GM10847 (cell line): Measurements from ENCODE around the gene ARHGEF6.

Source experiments
- POLR2A ChIP-seq: IDR thresholded peaks from 2 replicates; pipeline ENCODE4 v1.6.1; 2011; ENCODE audit not compliant: insufficient read length; ENCODE audit errors: extremely low read depth

Gene ARHGEF6

GRCh38 chrX:136691028-136691809 lies 89.5 kb downstream of the ARHGEF6 start:
- TF ChIP-seq POLR2A = no peak

- TF ChIP-seq POLR2A = no peak
Observed at GRCh38 chrX:136689436-136689835, 91.3 kb downstream of the ARHGEF6 start.

GRCh38 chrX:136687457-136687856 lies 93.3 kb downstream of the ARHGEF6 start:
- TF ChIP-seq POLR2A = no peak

DNA sequence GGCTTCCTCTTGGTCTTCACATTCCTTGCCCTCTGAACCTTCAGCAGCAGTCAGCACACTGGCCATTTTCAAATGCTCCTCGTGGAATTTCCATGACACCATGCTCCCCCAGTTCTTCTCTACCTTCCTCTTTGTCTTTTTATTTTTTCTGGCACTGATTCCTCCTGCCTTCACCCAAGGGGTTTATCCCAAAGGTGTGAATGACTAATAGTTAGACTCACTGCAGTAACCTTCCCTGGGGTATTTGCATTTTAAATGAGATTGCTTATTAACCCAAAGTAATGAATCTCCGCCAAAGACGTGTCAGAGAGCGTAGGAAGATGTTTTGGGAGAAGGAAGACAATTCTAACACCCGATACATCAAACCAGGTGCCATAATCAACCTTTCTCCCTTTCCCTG lies 96.6 kb downstream of the ARHGEF6 start:
- TF ChIP-seq POLR2A = no peak

DNA sequence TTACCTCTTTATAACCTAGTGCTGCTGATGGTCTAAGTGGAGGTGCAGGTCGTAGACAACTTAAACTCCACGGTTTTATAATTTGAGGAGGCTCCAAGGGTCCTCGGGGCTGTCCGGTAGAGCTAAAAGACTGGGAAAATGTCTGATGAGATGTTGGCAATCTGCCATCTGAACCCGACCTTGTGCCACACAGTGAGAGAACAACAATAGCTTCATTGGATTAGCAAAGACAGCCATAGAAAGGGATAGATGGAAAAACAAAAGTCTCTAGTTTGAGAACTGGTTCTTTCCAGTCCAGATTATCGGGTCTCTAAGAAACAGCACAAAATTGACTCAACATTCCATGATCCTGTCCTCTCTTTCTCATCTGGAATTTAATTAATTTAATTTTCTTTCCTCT lies 101.2 kb downstream of the ARHGEF6 start:
- no peak for TF ChIP-seq POLR2A

GRCh38 chrX:136674270-136674985 lies 106.3 kb downstream of the ARHGEF6 start:
- TF ChIP-seq POLR2A = no peak

GRCh38 chrX:136671006-136671610 lies 109.6 kb downstream of the ARHGEF6 start:
- no peak for TF ChIP-seq POLR2A

DNA sequence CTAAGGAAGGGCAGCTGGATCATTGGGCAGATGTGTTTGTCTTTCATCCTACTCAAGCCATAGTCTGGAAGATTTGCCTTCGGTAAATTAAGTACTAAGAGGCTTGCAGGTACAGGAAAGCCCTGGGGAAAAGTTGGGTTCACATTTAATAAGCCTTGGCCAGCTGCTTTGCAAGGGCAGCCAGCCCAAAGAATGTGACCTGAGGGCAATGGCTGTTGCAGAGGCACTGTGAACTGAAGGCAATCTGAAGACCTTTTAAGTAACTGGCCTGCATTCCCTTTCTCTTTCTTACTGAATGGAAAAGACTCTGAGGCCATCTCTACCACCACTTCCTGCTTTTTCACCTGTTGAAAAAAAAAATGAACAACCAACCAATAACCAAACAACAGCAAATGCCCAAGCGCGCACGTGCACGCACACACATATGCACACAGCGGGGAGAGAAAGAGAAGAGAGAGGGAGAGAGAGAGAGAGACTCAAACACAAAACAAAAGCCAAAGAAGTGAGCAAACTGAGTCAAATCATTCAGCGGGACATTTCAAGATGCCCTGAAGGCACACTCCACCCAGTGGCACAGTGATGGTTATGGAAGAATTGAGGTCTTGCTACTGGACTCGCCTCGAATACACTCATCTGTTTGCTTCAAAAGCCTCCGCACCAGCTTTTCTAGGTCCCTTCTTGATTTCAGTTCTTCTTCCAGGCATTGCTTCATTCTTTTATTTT lies 113.1 kb downstream of the ARHGEF6 start:
- no peak for TF ChIP-seq POLR2A

- TF ChIP-seq POLR2A = no peak
Observed at GRCh38 chrX:136666088-136666487, 114.6 kb downstream of the ARHGEF6 start.

- no peak for TF ChIP-seq POLR2A
Observed at GRCh38 chrX:136665258-136665900, 115.4 kb downstream of the ARHGEF6 start.

DNA sequence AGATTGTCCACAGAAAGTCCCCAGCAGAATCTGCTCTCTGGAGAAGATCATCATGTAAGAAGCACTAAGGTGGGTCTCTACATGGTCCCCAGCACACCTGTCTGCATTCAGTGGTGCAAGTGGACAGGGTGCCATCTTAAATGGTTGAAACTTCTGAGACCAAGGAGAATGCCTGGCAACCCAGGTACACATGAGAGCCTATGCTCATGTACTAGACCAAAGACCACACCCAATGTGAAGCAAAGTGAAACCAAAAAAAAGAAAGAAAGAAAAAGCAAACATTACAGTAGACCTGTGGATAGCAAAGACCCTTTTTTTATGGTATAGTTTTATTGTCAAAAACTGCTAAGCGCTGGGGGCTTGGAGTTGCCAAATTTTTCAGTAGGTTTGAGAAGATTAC lies 117.8 kb downstream of the ARHGEF6 start:
- no peak for TF ChIP-seq POLR2A

DNA sequence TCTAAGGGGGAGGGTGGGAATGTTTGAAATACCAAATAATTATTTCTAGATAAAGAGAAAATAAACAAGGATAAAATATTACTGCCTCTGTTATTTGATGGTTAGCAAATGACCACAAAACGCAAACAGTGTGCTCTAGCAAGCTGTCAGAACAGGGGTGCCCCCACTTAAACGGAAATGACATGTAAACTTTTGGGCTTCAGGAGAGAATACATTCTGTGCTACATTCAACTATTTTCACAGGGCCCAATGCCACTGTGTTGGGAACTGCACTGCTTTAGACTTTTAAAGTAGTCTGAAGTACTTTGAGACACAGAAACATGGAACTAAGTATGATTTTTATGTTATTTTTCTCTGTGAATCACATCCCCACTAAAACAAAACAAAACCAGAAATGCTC lies 118.6 kb downstream of the ARHGEF6 start:
- TF ChIP-seq POLR2A = no peak

DNA sequence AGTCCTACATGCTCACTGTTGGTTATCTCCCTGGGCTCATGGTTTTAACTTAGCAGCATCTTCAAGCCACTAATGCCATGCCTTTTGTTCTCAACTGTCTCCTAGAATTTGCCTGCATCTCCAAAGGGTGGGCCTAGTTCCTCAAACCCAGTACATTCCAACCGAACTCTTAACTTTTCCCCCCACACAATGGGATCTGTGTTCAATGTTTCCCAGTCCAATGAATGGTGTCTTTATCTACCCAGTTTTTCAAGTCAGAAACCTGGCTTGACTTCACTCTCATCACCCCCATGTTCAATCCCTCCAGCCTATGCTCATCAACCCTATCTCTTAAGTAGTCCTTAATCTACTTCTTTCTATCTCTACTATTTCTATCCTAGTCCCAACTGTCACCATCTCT lies 119.8 kb downstream of the ARHGEF6 start:
- no peak for TF ChIP-seq POLR2A

DNA sequence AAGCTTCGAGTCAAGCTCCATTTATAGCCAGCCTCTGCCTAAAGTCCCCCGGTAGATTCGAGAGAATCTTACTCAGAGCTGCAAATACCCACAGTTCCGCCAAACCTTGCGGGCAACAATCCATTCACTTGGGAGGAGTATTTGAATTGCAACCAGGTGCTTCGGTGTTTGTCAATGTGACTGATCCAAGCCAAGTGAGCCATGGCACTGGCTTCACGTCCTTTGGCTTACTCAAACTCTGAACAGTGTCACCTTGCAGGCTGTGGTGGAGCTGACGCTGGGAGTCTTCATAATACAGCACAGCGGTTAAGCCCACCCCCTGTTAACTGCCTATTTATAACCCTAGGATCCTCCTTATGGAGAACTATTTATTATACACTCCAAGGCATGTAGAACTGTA lies 121.6 kb downstream of the ARHGEF6 start:
- TF ChIP-seq POLR2A = no peak

GRCh38 chrX:136658151-136658550 lies 122.6 kb downstream of the ARHGEF6 start:
- TF ChIP-seq POLR2A = no peak

- TF ChIP-seq POLR2A = no peak
Observed at GRCh38 chrX:136656361-136656964, 124.3 kb downstream of the ARHGEF6 start.
